Measurements from ENCODE around the gene VEPH1. TPM values are rescaled to one million over a fixed set of nuclear protein-coding genes. Genes with fewer than 3 reads are reported as not detected.

Gene VEPH1
- total RNA-seq, 1 experiment from 2014 or later: 0.51 TPM

- TF ChIP-seq POLR2AphosphoS5 (IDR thresholded peaks at IDR 0.05; ENCODE audit: low read depth, low read length): no peak
- TF ChIP-seq SIN3A (IDR thresholded peaks at IDR 0.05; ENCODE audit: borderline replicate concordance, insufficient read depth, low read depth, low read length): no peak
- no peak for TF ChIP-seq CTCF (IDR thresholded peaks at IDR 0.05)
- TF ChIP-seq TCF7L2 (IDR thresholded peaks at IDR 0.05; ENCODE audit: low read depth, low read length): no peak
- no peak for TF ChIP-seq REST (IDR thresholded peaks at IDR 0.05; ENCODE audit: insufficient read depth in 1 of 2, low read depth in 2 of 2, low read length in 1 of 2)
- intact Hi-C loops (cut with micrococcal nuclease; ENCODE audit: unreplicated experiment): no loop called here
- no peak overlapping the region for H3K27ac ChIP-seq (ENCODE audit: low read length)
- H3K4me3 ChIP-seq (ENCODE audit: low read depth in 2 of 2, low read length in 2 of 2): no peak overlapping the region
- in situ Hi-C loops (cut with HindIII; ENCODE audit: low pct_unique_long_range_greater_than_20kb, low sequenced_read_pairs): no loop called here
- H3K27me3 ChIP-seq (ENCODE audit: control insufficient read depth, insufficient read depth, low read length): no peaks in the 10 kb centered on the region
- ChIA-PET POLR2A (no interaction called here), CTCF (no interaction called here)
- no peaks in the 10 kb centered on the region for H3K4me1 ChIP-seq (ENCODE audit: control insufficient read depth, insufficient read depth, low read length)
- DNase-seq (ENCODE audit: low read depth, low spot score) (no peak), ATAC-seq (no peak)
- no peaks in the 10 kb centered on the region for H3K36me3 ChIP-seq (ENCODE audit: control insufficient read depth, insufficient read depth, low read length)
- H3K9me3 ChIP-seq (ENCODE audit: control insufficient read depth, insufficient read depth, low read depth, low read length): no peaks in the 10 kb centered on the region
- no TSS peak for BruUV-seq (replicated peaks)
Observed at GRCh38 chr3:157355276-157355675, 147.9 kb downstream of the VEPH1 start.

- DNase-seq (ENCODE audit: low read depth, low spot score) (no peak), ATAC-seq (no peak)
- no peaks in the 10 kb centered on the region for H3K27me3 ChIP-seq (ENCODE audit: control insufficient read depth, insufficient read depth, low read length)
- TF ChIP-seq TCF7L2 (IDR thresholded peaks at IDR 0.05; ENCODE audit: low read depth, low read length) (no peak), CTCF (IDR thresholded peaks at IDR 0.05) (peak; percentile 64)
- no peak overlapping the region for H3K4me3 ChIP-seq (ENCODE audit: low read depth in 2 of 2, low read length in 2 of 2)
- BruUV-seq (replicated peaks): no TSS peak
- POLR2A ChIA-PET: no interaction called here
- H3K36me3 ChIP-seq (ENCODE audit: control insufficient read depth, insufficient read depth, low read length): no peaks in the 10 kb centered on the region
- CTCF ChIA-PET: no interaction called here
- in situ Hi-C loops (cut with HindIII; ENCODE audit: low pct_unique_long_range_greater_than_20kb, low sequenced_read_pairs): no loop called here
- no peak overlapping the region for H3K27ac ChIP-seq (ENCODE audit: low read length)
- no peaks in the 10 kb centered on the region for H3K4me1 ChIP-seq (ENCODE audit: control insufficient read depth, insufficient read depth, low read length)
- no peaks in the 10 kb centered on the region for H3K9me3 ChIP-seq (ENCODE audit: control insufficient read depth, insufficient read depth, low read depth, low read length)
- intact Hi-C loops (cut with micrococcal nuclease; ENCODE audit: unreplicated experiment): no loop called here
Observed at GRCh38 chr3:157354722-157355121, 148.5 kb downstream of the VEPH1 start.

GRCh38 chr3:157354254-157354653 lies 149.0 kb downstream of the VEPH1 start:
- in situ Hi-C loops (cut with HindIII; ENCODE audit: low pct_unique_long_range_greater_than_20kb, low sequenced_read_pairs) (no loop called here), intact Hi-C loops (cut with micrococcal nuclease; ENCODE audit: unreplicated experiment) (no loop called here)
- H3K27me3 ChIP-seq (ENCODE audit: control insufficient read depth, insufficient read depth, low read length): no peaks in the 10 kb centered on the region
- H3K4me1 ChIP-seq (ENCODE audit: control insufficient read depth, insufficient read depth, low read length): no peaks in the 10 kb centered on the region
- H3K36me3 ChIP-seq (ENCODE audit: control insufficient read depth, insufficient read depth, low read length): no peaks in the 10 kb centered on the region
- H3K9me3 ChIP-seq (ENCODE audit: control insufficient read depth, insufficient read depth, low read depth, low read length): no peaks in the 10 kb centered on the region
- ChIA-PET POLR2A (no interaction called here), CTCF (no interaction called here)
- no TSS peak for BruUV-seq (replicated peaks)
- TF ChIP-seq TCF7L2 (IDR thresholded peaks at IDR 0.05; ENCODE audit: low read depth, low read length): no peak
- DNase-seq (ENCODE audit: low read depth, low spot score) (no peak), ATAC-seq (no peak)
- no peak overlapping the region for H3K4me3 ChIP-seq (ENCODE audit: low read depth in 2 of 2, low read length in 2 of 2)
- H3K27ac ChIP-seq (ENCODE audit: low read length): no peak overlapping the region
